Duodenal mucosa (tissue), 2 donors: Measurements from ENCODE around the gene LRPAP1.

Experiments used
- H3K27ac ChIP-seq: one replicate; pipeline ENCODE4 v1.7.0; 2013; ENCODE audit warnings: low read depth, low read length
- H3K27me3 ChIP-seq, 2 donors: one replicate each; pipeline ENCODE4 v1.7.0; 2013; ENCODE audit warnings: low read length in 2 of 2, control low read depth in 1 of 2; ENCODE audit not compliant: insufficient read depth in 2 of 2, control insufficient read depth in 1 of 2
- H3K36me3 ChIP-seq, 2 donors: one replicate each; pipeline ENCODE4 v1.7.0; 2013; ENCODE audit warnings: low read length in 2 of 2, control low read depth in 1 of 2; ENCODE audit not compliant: insufficient read depth in 2 of 2, control insufficient read depth in 1 of 2
- H3K4me1 ChIP-seq, 2 donors: one replicate each; pipeline ENCODE4 v1.7.0; 2013; ENCODE audit warnings: low read length in 2 of 2, control low read depth in 1 of 2; ENCODE audit not compliant: insufficient read depth in 2 of 2, control insufficient read depth in 1 of 2
- H3K4me3 ChIP-seq, 2 donors: one replicate each; pipeline ENCODE4 v1.7.0; 2013; ENCODE audit warnings: low read length in 2 of 2, low read depth in 1 of 2
- H3K9ac ChIP-seq, 2 donors: one replicate each; pipeline ENCODE4 v1.7.0; 2013; ENCODE audit warnings: low read length in 2 of 2, low read depth in 1 of 2
- H3K9me3 ChIP-seq, 2 donors: one replicate each; pipeline ENCODE4 v1.7.0; 2013; ENCODE audit warnings: low read length in 2 of 2, control low read depth in 1 of 2; ENCODE audit not compliant: control insufficient read depth in 1 of 2

LRPAP1 gene

DNA sequence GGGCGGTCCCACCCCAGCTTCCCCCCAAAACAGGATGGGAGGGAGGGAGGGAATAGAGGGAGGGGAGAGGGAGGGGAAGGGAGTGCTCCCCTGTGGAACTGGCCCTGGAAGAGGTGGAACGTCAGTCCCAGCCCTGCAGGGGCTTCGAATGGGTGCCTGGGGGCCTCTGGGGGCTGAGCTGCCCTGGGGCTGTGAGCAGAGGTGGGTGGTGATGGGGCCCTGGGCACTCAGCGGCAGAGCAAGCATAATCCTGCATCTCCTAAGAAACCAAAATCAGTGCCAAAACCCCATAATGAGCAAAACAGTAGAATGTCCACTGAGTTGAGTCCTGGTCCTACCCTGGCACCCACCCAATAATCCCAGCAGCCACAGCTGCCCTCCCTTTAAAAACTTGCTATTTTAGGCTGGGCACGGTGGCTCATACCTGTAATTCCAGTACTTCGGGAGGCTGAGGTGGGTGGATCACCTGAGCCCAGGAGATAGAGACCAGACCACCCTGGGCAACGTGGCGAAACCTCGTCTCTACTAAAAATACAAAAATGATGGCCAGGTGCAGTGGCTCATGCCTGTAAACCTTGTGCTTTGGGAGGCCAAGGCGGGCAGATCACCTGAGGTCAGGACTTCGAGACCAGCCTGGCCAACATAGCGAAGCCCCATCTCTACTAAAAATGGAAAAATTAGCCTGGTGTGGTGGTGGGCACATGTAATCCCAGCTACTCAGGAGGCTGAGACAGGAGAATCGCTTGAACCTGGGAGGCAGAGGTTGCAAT lies 58.0 kb downstream of the LRPAP1 start:
- Histone ChIP-seq H3K9ac (no peak overlapping the region), H3K4me1 (peaks cover 0 to 2% of the 10 kb centered on the region in 2 donors), H3K4me3 (no peak overlapping the region), H3K27ac (no peak overlapping the region), H3K9me3 (no peaks in the 10 kb centered on the region), H3K27me3 (peaks cover 3 to 40% of the 10 kb centered on the region in 2 donors), H3K36me3 (no peaks in the 10 kb centered on the region)

DNA sequence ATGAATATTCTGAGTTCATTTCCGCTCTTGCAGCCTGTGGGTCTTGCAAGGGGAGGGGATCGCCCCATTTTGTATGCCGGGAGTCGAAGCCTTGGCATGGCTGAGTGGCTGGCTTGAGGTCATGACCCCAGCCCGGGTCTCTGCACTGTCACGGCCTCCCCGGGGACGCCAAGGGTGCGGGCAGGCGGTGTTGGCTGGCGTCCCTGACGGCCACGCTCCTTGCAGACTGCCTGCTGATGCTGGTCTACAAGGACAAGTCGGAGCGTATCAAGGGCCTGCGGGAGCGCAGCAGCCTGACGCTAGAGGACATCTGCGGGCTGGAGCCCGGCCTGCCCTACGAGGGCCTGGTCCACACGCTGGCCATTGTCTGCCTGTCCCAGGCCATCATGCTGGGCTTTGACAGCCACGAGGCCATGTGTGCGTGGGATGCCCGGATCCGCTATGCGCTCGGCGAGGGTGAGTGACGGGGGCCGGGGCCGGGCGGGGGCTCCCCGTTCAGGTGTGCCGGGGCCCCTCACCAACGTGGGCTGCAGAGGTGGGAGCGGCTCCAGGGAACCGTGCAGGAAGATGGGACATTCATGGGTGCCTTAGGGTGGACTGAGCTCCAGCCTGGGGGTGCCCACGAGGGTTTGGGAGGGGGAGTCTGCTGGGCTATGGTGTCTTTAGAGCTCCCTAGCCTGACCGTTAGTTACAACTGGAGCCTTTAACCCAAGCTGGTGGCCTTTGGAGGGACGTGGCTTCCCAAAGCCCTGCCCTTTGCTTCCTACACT lies 58.9 kb downstream of the LRPAP1 start:
- Histone ChIP-seq H3K9me3 (peaks cover 0 to 4% of the 10 kb centered on the region in 2 donors), H3K9ac (no peak overlapping the region), H3K27me3 (peaks cover 3 to 40% of the 10 kb centered on the region in 2 donors), H3K4me3 (no peak overlapping the region), H3K36me3 (no peaks in the 10 kb centered on the region), H3K27ac (no peak overlapping the region), H3K4me1 (peaks cover 0 to 2% of the 10 kb centered on the region in 2 donors)

- Histone ChIP-seq H3K36me3 (no peaks in the 10 kb centered on the region), H3K4me3 (no peak overlapping the region), H3K27ac (no peak overlapping the region), H3K4me1 (peaks cover 0 to 2% of the 10 kb centered on the region in 2 donors), H3K9ac (no peak overlapping the region), H3K9me3 (peaks cover 0 to 7% of the 10 kb centered on the region in 2 donors), H3K27me3 (peaks cover 3 to 36% of the 10 kb centered on the region in 2 donors)
These were observed 59.6 kb downstream of the LRPAP1 start for GRCh38 chr4:3472411-3473141.

- H3K9me3 ChIP-seq: peaks cover 0 to 7% of the 10 kb centered on the region in 2 donors
- no peak overlapping the region for H3K9ac ChIP-seq
- H3K36me3 ChIP-seq: no peaks in the 10 kb centered on the region
- H3K4me1 ChIP-seq: peaks cover 0 to 2% of the 10 kb centered on the region in 2 donors
- no peak overlapping the region for H3K27ac ChIP-seq
- H3K27me3 ChIP-seq: peaks cover 3 to 29% of the 10 kb centered on the region in 2 donors
- H3K4me3 ChIP-seq: no peak overlapping the region
These were observed 60.3 kb downstream of the LRPAP1 start for GRCh38 chr4:3471886-3472285.

GRCh38 chr4:3471098-3471760 lies 61.0 kb downstream of the LRPAP1 start:
- peaks cover 3 to 24% of the 10 kb centered on the region in 2 donors for H3K27me3 ChIP-seq
- no peak overlapping the region for H3K4me3 ChIP-seq
- H3K9me3 ChIP-seq: peaks cover 0 to 7% of the 10 kb centered on the region in 2 donors
- H3K4me1 ChIP-seq: peaks cover 0 to 2% of the 10 kb centered on the region in 2 donors
- no peak overlapping the region for H3K9ac ChIP-seq
- no peak overlapping the region for H3K27ac ChIP-seq
- no peaks in the 10 kb centered on the region for H3K36me3 ChIP-seq

GRCh38 chr4:3470244-3471097 lies 61.8 kb downstream of the LRPAP1 start:
- H3K36me3 ChIP-seq: no peaks in the 10 kb centered on the region
- H3K27me3 ChIP-seq: peaks cover 3 to 24% of the 10 kb centered on the region in 2 donors
- no peak overlapping the region for H3K4me3 ChIP-seq
- H3K9me3 ChIP-seq: peaks cover 0 to 7% of the 10 kb centered on the region in 2 donors
- H3K4me1 ChIP-seq: peaks cover 0 to 2% of the 10 kb centered on the region in 2 donors
- H3K9ac ChIP-seq: no peak overlapping the region
- H3K27ac ChIP-seq: no peak overlapping the region

DNA sequence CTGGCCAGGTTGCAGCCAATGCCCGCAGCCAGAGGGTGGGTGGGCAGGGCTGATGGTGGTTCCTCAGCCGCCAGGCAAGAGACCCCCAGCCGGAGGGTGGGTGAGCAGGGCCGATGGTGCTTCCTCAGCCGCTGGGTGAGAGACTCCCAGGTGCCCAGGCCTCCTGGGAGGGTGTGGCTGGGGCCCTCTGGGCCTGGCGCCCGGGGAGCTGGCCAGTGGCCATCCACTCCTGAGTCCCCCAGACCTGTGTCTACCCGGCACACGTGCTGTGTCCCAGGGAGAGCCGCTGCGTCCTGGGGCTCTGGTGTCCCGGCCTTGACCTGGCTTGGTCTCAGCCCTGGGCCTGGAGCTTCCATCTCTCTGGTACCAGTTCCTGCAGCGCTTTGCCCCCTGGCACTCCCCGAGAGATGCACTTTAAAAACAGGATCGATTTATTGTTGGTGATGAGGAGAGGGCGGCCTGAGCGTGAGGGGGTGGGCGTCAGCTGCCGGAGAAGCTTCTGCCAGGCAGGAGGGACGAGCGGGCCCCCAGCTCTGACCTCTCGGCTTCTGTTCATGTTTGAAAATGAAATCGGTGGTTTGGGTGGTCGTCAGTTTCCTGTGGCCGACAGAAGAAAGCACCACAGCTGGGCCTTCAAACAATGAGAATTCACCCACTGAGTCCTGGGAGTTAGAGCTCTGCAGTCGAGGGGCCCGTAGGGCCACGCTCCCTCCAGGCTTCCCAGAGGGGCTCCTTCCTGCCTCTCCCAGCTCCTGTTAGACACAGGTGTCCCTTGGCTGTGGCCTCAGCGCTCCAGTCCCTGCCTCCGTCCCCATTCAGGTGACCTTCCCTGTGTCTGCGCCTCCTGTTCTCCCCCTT lies 62.6 kb downstream of the LRPAP1 start:
- Histone ChIP-seq H3K27me3 (peaks cover 3 to 22% of the 10 kb centered on the region in 2 donors), H3K4me3 (no peak overlapping the region), H3K4me1 (peaks cover 0 to 2% of the 10 kb centered on the region in 2 donors), H3K9ac (no peak overlapping the region), H3K9me3 (peaks cover 0 to 7% of the 10 kb centered on the region in 2 donors), H3K27ac (no peak overlapping the region), H3K36me3 (no peaks in the 10 kb centered on the region)

GRCh38 chr4:3468804-3469203 lies 63.4 kb downstream of the LRPAP1 start:
- Histone ChIP-seq H3K4me3 (no peak overlapping the region), H3K4me1 (peaks cover 0 to 2% of the 10 kb centered on the region in 2 donors), H3K27ac (no peak overlapping the region)

More at GRCh38 chr4:3468804-3469203, 63.4 kb downstream of the LRPAP1 start:
- Histone ChIP-seq H3K27me3 (peaks cover 3 to 27% of the 10 kb centered on the region in 2 donors), H3K9ac (no peak overlapping the region), H3K9me3 (peaks cover 0 to 7% of the 10 kb centered on the region in 2 donors), H3K36me3 (no peaks in the 10 kb centered on the region)
